GM13977 (cell line): ENCODE results near the gene OPA3.

Experiments used
- DNase-seq: peaks from one replicate; pipeline ENCODE4 v3.0.0; 2012; ENCODE audit warnings: low spot score
- in situ Hi-C: fragments of 300-500 bp; cut with MboI; formaldehyde crosslinking; loops from one replicate; pipeline ENCODE4 v1.12.0; 2022; ENCODE audit warnings: low sequenced_read_pairs, low pct_unique_long_range_greater_than_20kb, mixed read lengths, inconsistent platforms; ENCODE audit not compliant: unreplicated experiment
- TF ChIP-seq, protein P1 (sequence below): IDR thresholded peaks from 2 replicates; pipeline ENCODE4 v1.5.1; 2012; ENCODE audit warnings: mild to moderate bottlenecking, control low read depth; ENCODE audit not compliant: insufficient read depth; ENCODE audit errors: extremely low read depth, missing control alignments

Gene OPA3

DNA sequence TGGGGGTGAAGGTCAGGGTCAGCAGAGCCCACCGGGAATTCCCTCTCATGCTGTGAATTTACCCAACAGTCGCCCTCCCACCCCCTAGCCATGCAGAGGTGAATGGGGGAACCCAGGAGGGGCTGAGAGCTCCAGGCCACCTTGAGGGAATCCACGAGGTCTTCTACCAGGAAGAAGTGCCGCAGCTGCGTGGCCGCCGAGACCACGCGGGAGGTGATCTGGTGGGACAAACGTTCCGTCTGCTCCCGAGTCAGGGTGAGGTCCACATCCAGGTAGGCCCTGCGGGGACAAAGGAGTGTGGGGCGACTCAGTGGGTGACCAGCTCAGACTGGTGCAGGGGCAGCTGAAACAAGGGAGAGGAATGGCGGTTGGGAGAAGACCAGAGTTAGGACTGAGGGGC lies 95.9 kb downstream of the OPA3 start:
- in situ Hi-C loops: no loop called here
- TF ChIP-seq, protein P1, sequence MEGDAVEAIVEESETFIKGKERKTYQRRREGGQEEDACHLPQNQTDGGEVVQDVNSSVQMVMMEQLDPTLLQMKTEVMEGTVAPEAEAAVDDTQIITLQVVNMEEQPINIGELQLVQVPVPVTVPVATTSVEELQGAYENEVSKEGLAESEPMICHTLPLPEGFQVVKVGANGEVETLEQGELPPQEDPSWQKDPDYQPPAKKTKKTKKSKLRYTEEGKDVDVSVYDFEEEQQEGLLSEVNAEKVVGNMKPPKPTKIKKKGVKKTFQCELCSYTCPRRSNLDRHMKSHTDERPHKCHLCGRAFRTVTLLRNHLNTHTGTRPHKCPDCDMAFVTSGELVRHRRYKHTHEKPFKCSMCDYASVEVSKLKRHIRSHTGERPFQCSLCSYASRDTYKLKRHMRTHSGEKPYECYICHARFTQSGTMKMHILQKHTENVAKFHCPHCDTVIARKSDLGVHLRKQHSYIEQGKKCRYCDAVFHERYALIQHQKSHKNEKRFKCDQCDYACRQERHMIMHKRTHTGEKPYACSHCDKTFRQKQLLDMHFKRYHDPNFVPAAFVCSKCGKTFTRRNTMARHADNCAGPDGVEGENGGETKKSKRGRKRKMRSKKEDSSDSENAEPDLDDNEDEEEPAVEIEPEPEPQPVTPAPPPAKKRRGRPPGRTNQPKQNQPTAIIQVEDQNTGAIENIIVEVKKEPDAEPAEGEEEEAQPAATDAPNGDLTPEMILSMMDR: no peak
- no peak for DNase-seq

GRCh38 chr19:45485305-45486077 lies 99.1 kb downstream of the OPA3 start:
- in situ Hi-C loops: no loop called here
- DNase-seq: peak; percentile 91
- TF ChIP-seq, protein P1: peak; percentile 86

GRCh38 chr19:45484273-45484945 lies 100.2 kb downstream of the OPA3 start:
- DNase-seq: no peak
- in situ Hi-C loops: no loop called here
- TF ChIP-seq, protein P1: no peak

DNA sequence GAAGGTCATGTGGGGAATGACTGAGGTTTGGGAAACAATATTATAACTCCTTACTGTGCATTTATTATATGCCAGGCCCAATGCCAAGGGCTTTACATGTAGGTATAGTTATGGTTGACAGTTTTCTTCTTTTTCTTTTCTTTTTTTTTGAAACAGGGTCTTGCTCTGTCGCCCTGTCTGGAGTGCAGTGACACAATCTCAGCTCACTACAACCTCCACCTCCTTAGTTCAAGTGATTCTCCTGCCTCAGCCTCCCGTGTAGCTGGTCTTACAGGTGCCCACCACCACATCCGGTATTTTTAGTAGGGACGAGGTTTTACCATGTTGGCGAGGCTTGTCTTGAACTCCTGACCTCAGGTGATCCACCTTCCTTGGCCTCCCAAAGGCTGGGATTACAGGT lies 101.6 kb downstream of the OPA3 start:
- TF ChIP-seq, protein P1: no peak
- in situ Hi-C loops: no loop called here
- no peak for DNase-seq

DNA sequence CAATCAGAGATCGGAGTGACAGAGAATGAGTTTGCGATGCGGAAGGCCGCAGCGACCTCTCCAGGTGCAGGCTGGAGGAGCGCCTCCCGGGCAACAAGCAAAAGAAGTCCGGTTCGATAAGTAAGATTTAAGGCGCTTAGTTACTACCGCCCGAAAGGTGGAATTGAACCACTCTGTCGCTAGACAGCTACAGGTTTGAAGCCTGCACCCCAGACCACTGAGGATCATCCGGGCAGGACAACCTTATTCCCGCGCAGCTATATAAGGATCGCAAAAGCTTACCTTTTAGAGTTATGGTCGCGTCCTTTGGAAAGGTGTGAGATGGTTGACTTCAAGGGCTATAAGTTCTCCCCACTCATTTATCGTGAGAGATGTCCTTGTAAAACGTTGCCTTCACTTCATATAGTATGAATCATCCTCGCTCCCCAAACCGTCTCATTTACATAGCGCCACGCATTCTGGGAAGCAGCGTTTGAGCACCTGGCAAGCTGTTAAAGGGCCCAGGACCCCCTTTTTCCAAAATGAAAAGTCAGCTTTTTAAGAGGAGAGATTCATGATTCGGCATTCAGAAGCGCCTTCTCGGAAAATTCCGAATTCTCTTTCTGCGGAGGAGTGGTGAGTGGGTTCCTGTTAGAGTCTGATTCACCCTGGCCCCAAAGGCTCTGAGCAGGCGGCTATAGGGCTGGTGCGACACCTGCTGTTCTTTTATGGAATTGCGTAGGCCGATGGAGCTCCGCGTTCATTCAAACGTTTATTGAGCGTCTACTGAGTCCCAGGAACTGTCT lies 106.0 kb downstream of the OPA3 start:
- TF ChIP-seq, protein P1: peak; percentile 88
- DNase-seq: peak; percentile 81
- in situ Hi-C loops: loop anchor here (5.0 kb wide), 1 partner anchor 36 kb away; no protein-coding TSS in a partner anchor

GRCh38 chr19:45477713-45478453 lies 106.7 kb downstream of the OPA3 start:
- TF ChIP-seq, protein P1: no peak
- DNase-seq: no peak
- in situ Hi-C loops: loop anchor here (5.0 kb wide), 1 partner anchor 36 kb away; no protein-coding TSS in a partner anchor
